Measurements from ENCODE around the gene MORN1. TPM values are rescaled to one million over a fixed set of nuclear protein-coding genes. Genes with fewer than 3 reads are reported as not detected.

The MORN1 gene
- total and polyA plus RNA-seq, 9 of the 15 experiments (the other 6 are each of a cell fraction or from before 2014, with no cell fraction given), result 0.24 to 9.3 (median 4.2) TPM

DNA sequence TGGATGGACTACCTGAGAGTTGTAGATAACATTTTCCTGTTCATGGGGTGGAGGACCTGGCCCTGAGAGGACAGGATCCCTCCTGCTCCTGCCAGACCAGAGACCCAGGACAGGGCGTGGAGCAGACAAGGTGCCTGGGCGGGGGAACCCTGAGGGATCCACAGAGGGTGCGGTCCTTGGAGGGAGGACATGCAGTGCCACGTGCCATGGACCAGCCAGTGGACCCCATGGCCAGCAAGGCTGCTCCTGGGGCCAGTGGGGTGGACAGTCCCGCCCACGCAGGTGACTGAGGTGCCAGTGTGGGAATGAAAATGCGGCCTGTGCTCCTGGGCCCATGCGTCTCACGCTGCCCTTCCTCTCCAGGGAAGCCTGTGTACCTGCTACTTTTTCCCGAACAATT, 3.9 kb upstream of the MORN1 start (continued):
- TF ChIP-seq BRF1 (IDR thresholded peaks at IDR 0.05; ENCODE audit: borderline replicate concordance, extremely low read depth, insufficient read length) (no peak), PTTG1 (tag; IDR thresholded peaks at IDR 0.05; ENCODE audit: low read depth) (no peak), FOSL1 (tag; conservative IDR thresholded peaks at IDR 0.05) (no peak), ETS2 (tag; IDR thresholded peaks at IDR 0.05; ENCODE audit: borderline replicate concordance, poor library complexity, severe bottlenecking) (no peak), POLR2G (IDR thresholded peaks at IDR 0.05; ENCODE audit: low read depth, low read length) (peak; percentile 61; the same call in 1 of the 2 replicates), YBX1 (IDR thresholded peaks at IDR 0.05) (no peak), ARID2 (IDR thresholded peaks at IDR 0.05) (no peak), EP300 (IDR thresholded peaks at IDR 0.05; ENCODE audit: low read length) (no peak), PHTF2 (CRISPR knock-in tag; IDR thresholded peaks at IDR 0.05) (no peak), ZNF445 (CRISPR knock-in tag; IDR thresholded peaks at IDR 0.05; ENCODE audit: low read depth) (no peak), ZBTB17 (CRISPR knock-in tag; IDR thresholded peaks at IDR 0.05) (no peak), ZNF184 (CRISPR knock-in tag; IDR thresholded peaks at IDR 0.05) (no peak), U2AF2 (optimal IDR thresholded peaks at IDR 0.05; ENCODE audit: low read depth, low read length) (no peak), KDM5B (IDR thresholded peaks at IDR 0.05; ENCODE audit: insufficient replicate concordance, low read depth, low read length) (peak; percentile 53)
- TF ChIP-seq, protein P1, sequence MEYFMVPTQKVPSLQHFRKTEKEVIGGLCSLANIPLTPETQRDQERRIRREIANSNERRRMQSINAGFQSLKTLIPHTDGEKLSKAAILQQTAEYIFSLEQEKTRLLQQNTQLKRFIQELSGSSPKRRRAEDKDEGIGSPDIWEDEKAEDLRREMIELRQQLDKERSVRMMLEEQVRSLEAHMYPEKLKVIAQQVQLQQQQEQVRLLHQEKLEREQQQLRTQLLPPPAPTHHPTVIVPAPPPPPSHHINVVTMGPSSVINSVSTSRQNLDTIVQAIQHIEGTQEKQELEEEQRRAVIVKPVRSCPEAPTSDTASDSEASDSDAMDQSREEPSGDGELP (CRISPR knock-in tag; IDR thresholded peaks at IDR 0.05; ENCODE audit: borderline replicate concordance), result no peak
- TF ChIP-seq, protein P2, sequence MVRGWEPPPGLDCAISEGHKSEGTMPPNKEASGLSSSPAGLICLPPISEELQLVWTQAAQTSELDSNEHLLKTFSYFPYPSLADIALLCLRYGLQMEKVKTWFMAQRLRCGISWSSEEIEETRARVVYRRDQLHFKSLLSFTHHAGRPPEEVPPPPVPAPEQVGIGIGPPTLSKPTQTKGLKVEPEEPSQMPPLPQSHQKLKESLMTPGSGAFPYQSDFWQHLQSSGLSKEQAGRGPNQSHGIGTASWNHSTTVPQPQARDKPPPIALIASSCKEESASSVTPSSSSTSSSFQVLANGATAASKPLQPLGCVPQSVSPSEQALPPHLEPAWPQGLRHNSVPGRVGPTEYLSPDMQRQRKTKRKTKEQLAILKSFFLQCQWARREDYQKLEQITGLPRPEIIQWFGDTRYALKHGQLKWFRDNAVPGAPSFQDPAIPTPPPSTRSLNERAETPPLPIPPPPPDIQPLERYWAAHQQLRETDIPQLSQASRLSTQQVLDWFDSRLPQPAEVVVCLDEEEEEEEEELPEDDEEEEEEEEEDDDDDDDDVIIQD (CRISPR knock-in tag; IDR thresholded peaks at IDR 0.05), result no peak
- TF ChIP-seq, protein P3, sequence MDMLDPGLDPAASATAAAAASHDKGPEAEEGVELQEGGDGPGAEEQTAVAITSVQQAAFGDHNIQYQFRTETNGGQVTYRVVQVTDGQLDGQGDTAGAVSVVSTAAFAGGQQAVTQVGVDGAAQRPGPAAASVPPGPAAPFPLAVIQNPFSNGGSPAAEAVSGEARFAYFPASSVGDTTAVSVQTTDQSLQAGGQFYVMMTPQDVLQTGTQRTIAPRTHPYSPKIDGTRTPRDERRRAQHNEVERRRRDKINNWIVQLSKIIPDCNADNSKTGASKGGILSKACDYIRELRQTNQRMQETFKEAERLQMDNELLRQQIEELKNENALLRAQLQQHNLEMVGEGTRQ (CRISPR knock-in tag; IDR thresholded peaks at IDR 0.05), result no peak
- TF ChIP-seq, protein P4, sequence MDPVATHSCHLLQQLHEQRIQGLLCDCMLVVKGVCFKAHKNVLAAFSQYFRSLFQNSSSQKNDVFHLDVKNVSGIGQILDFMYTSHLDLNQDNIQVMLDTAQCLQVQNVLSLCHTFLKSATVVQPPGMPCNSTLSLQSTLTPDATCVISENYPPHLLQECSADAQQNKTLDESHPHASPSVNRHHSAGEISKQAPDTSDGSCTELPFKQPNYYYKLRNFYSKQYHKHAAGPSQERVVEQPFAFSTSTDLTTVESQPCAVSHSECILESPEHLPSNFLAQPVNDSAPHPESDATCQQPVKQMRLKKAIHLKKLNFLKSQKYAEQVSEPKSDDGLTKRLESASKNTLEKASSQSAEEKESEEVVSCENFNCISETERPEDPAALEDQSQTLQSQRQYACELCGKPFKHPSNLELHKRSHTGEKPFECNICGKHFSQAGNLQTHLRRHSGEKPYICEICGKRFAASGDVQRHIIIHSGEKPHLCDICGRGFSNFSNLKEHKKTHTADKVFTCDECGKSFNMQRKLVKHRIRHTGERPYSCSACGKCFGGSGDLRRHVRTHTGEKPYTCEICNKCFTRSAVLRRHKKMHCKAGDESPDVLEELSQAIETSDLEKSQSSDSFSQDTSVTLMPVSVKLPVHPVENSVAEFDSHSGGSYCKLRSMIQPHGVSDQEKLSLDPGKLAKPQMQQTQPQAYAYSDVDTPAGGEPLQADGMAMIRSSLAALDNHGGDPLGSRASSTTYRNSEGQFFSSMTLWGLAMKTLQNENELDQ (CRISPR knock-in tag; IDR thresholded peaks at IDR 0.05; ENCODE audit: borderline replicate concordance), result no peak
- TF ChIP-seq, protein P5, sequence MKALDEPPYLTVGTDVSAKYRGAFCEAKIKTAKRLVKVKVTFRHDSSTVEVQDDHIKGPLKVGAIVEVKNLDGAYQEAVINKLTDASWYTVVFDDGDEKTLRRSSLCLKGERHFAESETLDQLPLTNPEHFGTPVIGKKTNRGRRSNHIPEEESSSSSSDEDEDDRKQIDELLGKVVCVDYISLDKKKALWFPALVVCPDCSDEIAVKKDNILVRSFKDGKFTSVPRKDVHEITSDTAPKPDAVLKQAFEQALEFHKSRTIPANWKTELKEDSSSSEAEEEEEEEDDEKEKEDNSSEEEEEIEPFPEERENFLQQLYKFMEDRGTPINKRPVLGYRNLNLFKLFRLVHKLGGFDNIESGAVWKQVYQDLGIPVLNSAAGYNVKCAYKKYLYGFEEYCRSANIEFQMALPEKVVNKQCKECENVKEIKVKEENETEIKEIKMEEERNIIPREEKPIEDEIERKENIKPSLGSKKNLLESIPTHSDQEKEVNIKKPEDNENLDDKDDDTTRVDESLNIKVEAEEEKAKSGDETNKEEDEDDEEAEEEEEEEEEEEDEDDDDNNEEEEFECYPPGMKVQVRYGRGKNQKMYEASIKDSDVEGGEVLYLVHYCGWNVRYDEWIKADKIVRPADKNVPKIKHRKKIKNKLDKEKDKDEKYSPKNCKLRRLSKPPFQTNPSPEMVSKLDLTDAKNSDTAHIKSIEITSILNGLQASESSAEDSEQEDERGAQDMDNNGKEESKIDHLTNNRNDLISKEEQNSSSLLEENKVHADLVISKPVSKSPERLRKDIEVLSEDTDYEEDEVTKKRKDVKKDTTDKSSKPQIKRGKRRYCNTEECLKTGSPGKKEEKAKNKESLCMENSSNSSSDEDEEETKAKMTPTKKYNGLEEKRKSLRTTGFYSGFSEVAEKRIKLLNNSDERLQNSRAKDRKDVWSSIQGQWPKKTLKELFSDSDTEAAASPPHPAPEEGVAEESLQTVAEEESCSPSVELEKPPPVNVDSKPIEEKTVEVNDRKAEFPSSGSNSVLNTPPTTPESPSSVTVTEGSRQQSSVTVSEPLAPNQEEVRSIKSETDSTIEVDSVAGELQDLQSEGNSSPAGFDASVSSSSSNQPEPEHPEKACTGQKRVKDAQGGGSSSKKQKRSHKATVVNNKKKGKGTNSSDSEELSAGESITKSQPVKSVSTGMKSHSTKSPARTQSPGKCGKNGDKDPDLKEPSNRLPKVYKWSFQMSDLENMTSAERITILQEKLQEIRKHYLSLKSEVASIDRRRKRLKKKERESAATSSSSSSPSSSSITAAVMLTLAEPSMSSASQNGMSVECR (CRISPR knock-in tag; IDR thresholded peaks at IDR 0.05), result 0 out of 2 replicates have a peak, but pooled peaks have one; percentile 12

Data from K562 (cell line).